Effector CD8-positive, alpha-beta T cell (primary cell): Measurements from ENCODE around the gene AXIN1.

ENCODE experiments used
- DNase-seq: peaks from one replicate; lab custom pipeline; 2025; lab: John Stamatoyannopoulos, UW

The AXIN1 gene

GRCh38 chr16:242281-242680, 110.2 kb downstream of the AXIN1 start:
- no peak for DNase-seq

GRCh38 chr16:240559-240958, 112.0 kb downstream of the AXIN1 start:
- no peak for DNase-seq

- DNase-seq: no peak
Observed at GRCh38 chr16:239948-240277, 112.6 kb downstream of the AXIN1 start.
